ENCODE data around the gene MGME1.
A peak's percentile ranks its signal among the peaks of the same experiment; 100 is the strongest.
"Not testable (repeated sequence)": the region's sequence is repeated elsewhere in the genome, so short reads cannot be mapped to it uniquely, and the experiment has no call there.

The MGME1 gene

DNA sequence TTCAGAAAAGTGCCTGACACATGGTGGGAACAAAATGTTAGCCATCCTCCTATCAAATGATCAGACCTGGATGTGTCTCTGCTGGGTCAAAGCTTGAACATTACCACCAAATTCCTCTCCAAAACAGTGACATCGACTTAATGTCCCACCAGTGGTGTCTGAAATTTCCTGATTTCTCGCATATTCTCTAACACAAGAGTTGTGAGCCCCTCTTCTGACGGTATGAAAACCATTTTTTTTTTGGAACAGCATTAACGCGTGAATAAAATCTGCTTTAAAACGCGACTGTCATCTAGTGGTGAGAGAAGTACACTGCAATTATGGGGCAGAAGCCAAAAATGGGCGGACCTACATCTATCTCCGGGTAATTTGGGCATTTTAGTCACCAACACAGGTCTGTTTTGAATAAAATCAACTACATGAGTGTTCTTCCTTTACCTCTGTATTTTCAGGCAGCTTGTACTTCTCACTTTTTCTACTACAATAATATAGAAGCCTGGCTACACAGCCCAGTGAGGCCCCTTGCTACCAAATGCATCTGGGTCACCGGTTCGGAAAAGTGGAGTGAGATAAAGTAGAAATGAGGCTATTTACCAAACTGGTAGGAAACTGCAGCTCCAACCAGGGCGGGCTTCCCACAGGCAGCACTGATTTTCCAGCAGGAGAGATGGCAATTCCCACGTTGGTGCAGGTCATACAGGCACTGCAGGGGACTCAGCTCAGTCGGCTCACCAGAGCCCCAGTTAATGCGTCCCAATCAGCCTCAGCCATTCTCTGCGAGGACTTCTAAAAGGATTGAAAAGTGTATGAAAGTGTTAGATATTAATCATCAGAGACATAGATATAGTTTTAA, 27.4 kb downstream of the MGME1 start:
- DNase-seq: peak in 1 of 2 experiments; percentile 28

DNA sequence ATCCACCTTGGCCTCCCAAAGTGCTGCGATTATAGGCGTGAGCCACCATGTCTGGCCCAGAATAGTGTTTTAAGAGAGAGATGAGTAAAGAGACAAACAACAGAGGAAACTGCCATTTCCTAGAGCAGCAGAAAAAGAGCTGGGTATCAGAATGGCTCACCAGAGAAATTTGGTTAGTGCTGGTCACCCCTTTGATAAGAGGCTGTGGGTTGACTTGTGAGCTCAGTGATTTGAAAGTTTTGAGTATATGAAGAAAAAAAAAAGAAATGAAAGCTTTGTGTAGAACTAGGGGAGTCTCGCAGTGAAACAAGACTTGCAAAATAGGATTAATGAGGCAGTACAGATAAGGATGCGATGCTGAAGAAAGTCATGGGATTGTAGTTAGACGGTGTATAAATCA, 29.6 kb downstream of the MGME1 start:
- DNase-seq: no peak

DNA sequence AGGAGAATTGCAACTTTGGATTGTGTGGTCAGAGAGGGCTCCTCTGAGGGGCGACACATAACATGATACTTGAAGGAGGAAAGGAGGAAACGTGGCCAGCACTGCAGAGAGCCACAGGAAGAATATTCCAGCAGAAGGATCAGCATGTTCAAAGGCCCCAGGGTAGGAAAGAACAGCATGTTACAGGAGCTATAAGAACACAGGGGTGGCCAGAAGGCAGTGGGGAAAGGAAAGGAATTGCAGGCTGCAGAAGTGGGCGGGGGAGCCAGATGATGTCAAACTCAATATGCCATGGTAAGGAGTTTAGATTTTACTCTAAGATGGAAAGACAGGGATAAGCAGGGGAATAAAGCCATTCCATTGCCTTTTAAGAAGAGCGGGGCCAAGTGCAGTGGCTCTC, 30.7 kb downstream of the MGME1 start:
- no peak for DNase-seq

GRCh38 chr20:18001131-18001921, 32.5 kb downstream of the MGME1 start:
- DNase-seq: no peak

DNA sequence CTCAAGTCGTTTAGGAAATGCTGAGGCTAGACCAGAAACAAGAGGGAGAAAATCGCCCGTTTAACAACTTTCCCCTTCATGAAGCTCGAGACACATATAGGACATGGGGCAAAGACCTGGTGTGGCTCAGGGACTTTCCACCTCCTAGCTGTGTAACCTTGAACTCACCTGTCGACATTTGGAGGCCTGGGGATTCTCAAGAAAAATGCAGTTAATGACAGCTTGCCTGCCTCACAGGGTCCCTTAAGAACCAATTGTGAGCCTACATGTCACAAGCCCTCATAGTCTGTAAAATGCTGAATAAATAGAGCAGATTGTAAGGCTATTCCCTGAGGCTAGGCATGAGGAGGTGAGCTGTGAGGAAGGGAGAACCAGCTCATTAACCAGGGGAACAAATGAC, 35.1 kb downstream of the MGME1 start:
- DNase-seq: no peak

DNA sequence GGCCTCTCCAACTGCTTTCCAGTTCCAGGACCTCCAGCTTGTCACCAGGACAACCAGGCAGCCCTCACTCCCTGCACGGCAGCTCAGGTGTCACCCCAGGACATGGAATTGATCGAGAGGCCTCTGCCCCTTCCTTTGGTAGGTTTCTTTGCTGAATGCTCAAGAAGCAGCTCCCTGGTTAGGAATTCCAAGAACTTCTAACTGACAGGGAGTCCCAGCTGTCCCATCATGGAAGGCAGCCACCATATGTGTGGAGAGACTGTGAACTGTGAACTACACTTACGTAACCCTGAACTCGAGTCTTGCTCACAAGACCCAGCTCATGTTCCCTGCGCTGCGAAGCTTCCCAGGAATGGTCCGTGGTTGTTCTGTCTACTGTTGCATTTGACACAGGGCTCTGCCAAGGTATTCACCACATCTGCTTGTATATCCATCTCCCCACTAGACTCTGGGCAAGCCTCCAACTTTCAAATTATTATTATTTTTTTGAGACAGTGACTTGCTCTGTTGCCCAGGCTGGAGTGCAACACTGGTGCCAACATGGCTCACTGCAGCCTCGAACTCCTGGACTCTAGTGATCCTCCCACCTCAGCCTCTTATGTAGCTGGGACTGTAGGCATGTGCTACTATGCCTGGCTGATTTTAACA, 35.7 kb downstream of the MGME1 start:
- no peak for DNase-seq

GRCh38 chr20:18005170-18005989, 36.6 kb downstream of the MGME1 start:
- no peak for DNase-seq

DNA sequence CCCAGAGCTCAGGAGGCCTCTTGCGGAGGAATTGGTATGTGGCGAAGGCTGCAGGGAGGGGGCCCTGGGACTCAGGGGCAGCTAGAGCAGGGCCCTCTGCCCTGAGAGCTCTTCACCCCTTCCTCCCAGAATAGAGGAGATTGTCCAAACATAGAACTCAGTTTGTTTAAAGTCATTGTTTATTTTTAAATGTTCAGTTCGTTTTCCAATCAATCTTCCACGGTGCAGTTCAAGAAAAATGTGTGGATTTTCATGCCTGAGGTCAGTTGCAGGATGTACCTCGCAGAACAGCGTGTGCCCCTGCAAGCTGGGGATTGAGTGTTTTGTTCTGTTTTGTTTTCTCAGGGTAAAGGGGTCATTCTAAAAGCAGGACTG, 37.2 kb downstream of the MGME1 start:
- no peak for DNase-seq

DNA sequence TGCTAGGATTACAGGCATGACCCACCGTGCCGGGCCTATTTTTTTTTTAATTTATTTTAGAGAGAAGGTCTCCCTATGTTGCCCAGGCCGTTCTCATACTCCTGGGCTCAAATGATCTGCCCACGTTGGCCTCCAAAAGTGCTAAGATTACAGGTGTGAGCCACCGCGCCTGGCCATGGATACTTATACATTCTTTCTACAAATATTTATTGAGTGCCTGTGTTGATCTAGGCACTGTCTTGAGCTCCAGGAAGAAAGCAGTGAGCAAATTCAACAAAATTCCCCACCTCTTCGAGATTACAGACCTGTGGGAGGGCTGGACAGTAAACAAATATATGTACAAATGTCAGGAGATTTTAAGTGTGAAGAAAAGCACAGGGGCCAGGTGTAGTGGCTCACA, 37.9 kb downstream of the MGME1 start:
- no peak for DNase-seq

GRCh38 chr20:18007534-18008292, 38.9 kb downstream of the MGME1 start:
- no peak for DNase-seq

GRCh38 chr20:18009116-18009515, 40.3 kb downstream of the MGME1 start:
- DNase-seq: no peak

DNA sequence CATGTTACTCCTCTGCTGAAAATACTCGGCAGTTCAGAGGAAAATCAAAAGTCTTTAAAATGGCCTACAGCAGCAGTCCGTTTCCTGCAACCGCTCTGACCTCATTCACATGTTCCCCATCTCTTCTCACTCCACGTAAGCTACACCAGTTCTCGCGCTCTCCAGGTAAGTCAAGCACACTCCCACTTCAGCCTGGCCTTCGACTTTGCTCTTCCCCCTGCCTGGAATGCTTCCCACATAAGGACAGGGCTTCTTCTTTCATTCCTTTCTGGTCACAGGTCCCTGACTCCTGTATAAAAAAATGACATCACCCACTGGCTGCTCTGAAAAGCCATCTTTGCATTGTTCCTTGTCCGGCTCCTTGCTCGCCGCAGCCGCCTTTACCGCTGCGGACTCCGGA, 42.7 kb downstream of the MGME1 start:
- no peak for DNase-seq

- no peak for DNase-seq
These were observed 43.3 kb downstream of the MGME1 start for GRCh38 chr20:18011951-18012645.

GRCh38 chr20:18012901-18013300, 44.1 kb downstream of the MGME1 start:
- DNase-seq: no peak

GRCh38 chr20:18014411-18014810, 45.6 kb downstream of the MGME1 start:
- no peak for DNase-seq

GRCh38 chr20:18016772-18017171, 48.0 kb downstream of the MGME1 start:
- DNase-seq: no peak

DNA sequence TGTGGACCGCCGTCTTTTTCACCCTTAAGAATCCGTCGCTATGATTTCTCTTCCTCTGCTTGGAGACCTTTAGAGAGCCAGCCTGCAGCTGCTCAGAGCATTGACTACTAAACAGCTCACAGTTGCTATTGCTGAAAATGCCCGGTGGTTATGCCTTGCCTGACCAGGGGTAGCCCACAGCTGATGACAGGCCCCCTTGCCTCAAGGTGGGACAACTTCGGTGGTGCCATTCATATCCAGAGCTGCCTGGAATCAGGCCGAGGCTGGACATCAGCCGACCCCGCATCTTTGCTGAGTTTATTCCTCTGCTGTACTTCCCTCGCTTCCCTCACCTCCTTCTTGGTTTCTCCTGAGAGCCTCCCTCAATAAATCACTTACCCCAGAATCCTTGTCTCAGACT, 49.3 kb downstream of the MGME1 start:
- no peak for DNase-seq

GRCh38 chr20:18019068-18019467, 50.2 kb downstream of the MGME1 start:
- no peak for DNase-seq

DNA sequence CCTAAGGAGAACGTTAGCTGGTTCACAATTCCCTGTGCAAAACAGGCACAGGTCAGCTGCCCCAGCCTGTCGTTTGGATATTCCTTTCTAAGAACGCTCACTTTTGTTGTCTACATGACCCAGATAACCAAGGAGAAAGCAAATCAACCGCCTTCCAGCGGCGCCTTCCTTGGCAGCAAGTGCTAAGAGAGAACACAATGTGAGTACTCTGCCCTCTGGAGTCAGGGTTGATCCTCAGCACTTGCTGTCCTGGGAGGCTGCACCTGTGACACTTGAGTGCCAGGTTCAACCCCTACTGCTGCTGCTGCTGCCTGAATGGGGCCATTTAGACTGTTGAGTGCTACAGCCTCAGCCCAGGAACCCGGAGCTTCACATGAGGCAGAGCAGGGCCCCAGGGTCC, 52.1 kb downstream of the MGME1 start:
- no peak for DNase-seq

DNA sequence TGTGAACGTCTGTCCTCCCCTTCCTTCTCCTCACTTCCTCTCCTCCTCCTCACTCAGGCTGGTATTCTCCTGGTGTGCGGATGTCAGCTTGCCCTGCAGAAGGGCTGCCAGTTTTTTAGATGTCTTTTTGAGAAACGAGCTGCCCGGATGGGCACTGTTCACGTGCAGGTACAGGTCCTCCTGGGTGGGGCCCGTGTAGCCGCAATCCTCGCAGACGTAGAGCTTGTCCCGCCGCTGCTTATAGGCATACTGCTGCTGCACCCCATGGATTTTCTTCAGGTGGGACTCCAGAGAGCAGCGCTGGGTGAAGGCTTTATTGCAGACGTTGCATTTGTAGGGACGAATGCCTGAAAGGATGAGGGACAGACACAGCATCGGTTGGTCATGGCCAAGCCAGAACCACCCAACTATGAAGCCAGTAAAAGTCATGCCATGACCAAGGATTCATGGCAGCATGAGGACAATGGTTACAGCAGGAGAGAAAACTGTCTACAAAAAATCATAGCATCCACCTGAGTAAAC, 55.8 kb downstream of the MGME1 start:
- DNase-seq: no peak

GRCh38 chr20:18027011-18027410, 58.2 kb downstream of the MGME1 start:
- DNase-seq: not testable (repeated sequence)

Measured in stimulated activated CD4-positive, alpha-beta T cell treated with anti-CD3 and anti-CD28 coated beads, Interleukin-4, amount 100 ng/mL, for 4 hours (primary cell).